HEK293T (cell line): ENCODE results near the gene METTL24.
"Not testable (repeated sequence)": the region's sequence is repeated elsewhere in the genome, so short reads cannot be mapped to it uniquely, and the experiment has no call there.

Source experiments
- CTCF ChIA-PET: fragments of 350-600 bp; formaldehyde crosslinking; extraction: SDS; loops from one replicate; lab custom pipeline; 2021; ENCODE audit warnings: antibody characterized with exemption, inconsistent platforms; lab: Yijun Ruan, JAX
- POLR2A ChIA-PET: fragments of 350-600 bp; formaldehyde crosslinking; extraction: SDS; loops from one replicate; lab custom pipeline; 2020; ENCODE audit warnings: antibody characterized with exemption, inconsistent platforms; lab: Yijun Ruan, JAX
- DNase-seq: peaks from one replicate; pipeline ENCODE4 v3.0.0; 2012; ENCODE audit warnings: mixed read lengths; ENCODE audit errors: extremely low spot score
- ARNT ChIP-seq: fragments of 450-650 bp; IDR thresholded peaks from 2 replicates; pipeline ENCODE4 v1.6.1; 2017; ENCODE audit warnings: mild to moderate bottlenecking
- BHLHE40 ChIP-seq: fragments of 450-650 bp; IDR thresholded peaks from 2 replicates; pipeline ENCODE4 v1.6.1; 2016; ENCODE audit warnings: mild to moderate bottlenecking, moderate library complexity, borderline replicate concordance
- CTBP1 ChIP-seq: fragments of 450-650 bp; IDR thresholded peaks from 2 replicates; pipeline ENCODE4 v1.6.1; 2016; ENCODE audit warnings: borderline replicate concordance
- ELF4 ChIP-seq: fragments of 450-650 bp; IDR thresholded peaks from 2 replicates; pipeline ENCODE4 v1.6.1; 2017; ENCODE audit warnings: antibody characterized with exemption
- FOXA1 ChIP-seq: fragments of 450-650 bp; IDR thresholded peaks from 2 replicates; pipeline ENCODE4 v1.6.1; 2016; ENCODE audit warnings: mild to moderate bottlenecking
- FOXK2 ChIP-seq: fragments of 450-650 bp; IDR thresholded peaks from 2 replicates; pipeline ENCODE4 v1.6.1; 2016; ENCODE audit warnings: mild to moderate bottlenecking
- FOXM1 ChIP-seq: fragments of 450-650 bp; IDR thresholded peaks from 2 replicates; pipeline ENCODE4 v1.6.1; 2017; ENCODE audit warnings: mild to moderate bottlenecking, borderline replicate concordance
- HDGF ChIP-seq: fragments of 450-650 bp; IDR thresholded peaks from 2 replicates; pipeline ENCODE4 v1.6.1; 2017; ENCODE audit warnings: antibody characterized with exemption, borderline replicate concordance
- L3MBTL2 ChIP-seq: fragments of 450-650 bp; conservative IDR thresholded peaks from 2 replicates; pipeline ENCODE4 v1.6.1; 2016; ENCODE audit warnings: mild to moderate bottlenecking
- LEF1 ChIP-seq: fragments of 450-650 bp; IDR thresholded peaks from 2 replicates; pipeline ENCODE4 v1.6.1; 2017; ENCODE audit warnings: mild to moderate bottlenecking, borderline replicate concordance
- NFRKB ChIP-seq: fragments of 450-650 bp; IDR thresholded peaks from 2 replicates; pipeline ENCODE4 v1.6.1; 2016; ENCODE audit warnings: mild to moderate bottlenecking, moderate library complexity
- PKNOX1 ChIP-seq: fragments of 450-650 bp; IDR thresholded peaks from 2 replicates; pipeline ENCODE4 v1.6.1; 2016
- SP1 ChIP-seq: fragments of 450-650 bp; IDR thresholded peaks from 2 replicates; pipeline ENCODE4 v1.6.1; 2017
- SUZ12 ChIP-seq: fragments of 450-650 bp; IDR thresholded peaks from 2 replicates; pipeline ENCODE4 v1.6.1; 2016; ENCODE audit warnings: mild to moderate bottlenecking
- TARDBP ChIP-seq: fragments of 450-650 bp; IDR thresholded peaks from 2 replicates; pipeline ENCODE4 v1.6.1; 2016
- ZNF384 ChIP-seq: fragments of 450-650 bp; IDR thresholded peaks from 2 replicates; pipeline ENCODE4 v1.6.1; 2016

Gene METTL24

GRCh38 chr6:110317189-110317588 is 41.0 kb downstream of the METTL24 start:
- TF ChIP-seq ARNT (no peak), L3MBTL2 (no peak), SP1 (no peak), SUZ12 (no peak), ELF4 (no peak), HDGF (no peak)
- no peak for DNase-seq
- POLR2A ChIA-PET = interaction anchor here (1.0 kb wide), 1 partner anchor 37 kb away, joined by 3 read pairs; no protein-coding TSS in a partner anchor
- CTCF ChIA-PET = no interaction called here

- no peak for TF ChIP-seq ARNT
- TF ChIP-seq ZNF384 = no peak
- TF ChIP-seq BHLHE40 = no peak
- no peak for TF ChIP-seq L3MBTL2
- TF ChIP-seq SUZ12 = no peak
- TF ChIP-seq FOXM1 = no peak
- no peak for TF ChIP-seq NFRKB
- no peak for TF ChIP-seq FOXK2
- TF ChIP-seq HDGF = no peak
- no peak for TF ChIP-seq TARDBP
- TF ChIP-seq ELF4 = no peak
- TF ChIP-seq LEF1 = no peak
- no peak for TF ChIP-seq CTBP1
- POLR2A ChIA-PET = interaction anchor here (1.0 kb wide), 1 partner anchor 38 kb away, joined by 3 read pairs; no protein-coding TSS in a partner anchor
- no peak for DNase-seq
- CTCF ChIA-PET = no interaction called here
Measured at GRCh38 chr6:110315869-110316398, 42.2 kb downstream of the METTL24 start.

- DNase-seq = no peak
- ChIA-PET CTCF (interaction anchor here (1.9 kb wide), 1 partner anchor 13 kb away, joined by 5 read pairs; no protein-coding TSS in a partner anchor), POLR2A (no interaction called here)
- no peak for TF ChIP-seq BHLHE40
- TF ChIP-seq FOXK2 = no peak
- no peak for TF ChIP-seq PKNOX1
- no peak for TF ChIP-seq TARDBP
- no peak for TF ChIP-seq HDGF
- no peak for TF ChIP-seq ARNT
- TF ChIP-seq SUZ12 = no peak
- no peak for TF ChIP-seq FOXM1
- no peak for TF ChIP-seq LEF1
- TF ChIP-seq CTBP1 = no peak
- no peak for TF ChIP-seq ZNF384
- TF ChIP-seq SP1 = no peak
- no peak for TF ChIP-seq L3MBTL2
- no peak for TF ChIP-seq NFRKB
- TF ChIP-seq FOXA1 = no peak
Measured at GRCh38 chr6:110315207-110315868, 42.8 kb downstream of the METTL24 start.

GRCh38 chr6:110310861-110311446 is 47.2 kb downstream of the METTL24 start:
- no peak for TF ChIP-seq FOXM1
- no peak for TF ChIP-seq CTBP1
- no peak for TF ChIP-seq ARNT
- TF ChIP-seq LEF1 = no peak
- TF ChIP-seq L3MBTL2 = no peak
- TF ChIP-seq HDGF = no peak
- no peak for TF ChIP-seq ZNF384
- no peak for TF ChIP-seq FOXK2
- no peak for TF ChIP-seq SP1
- no peak for TF ChIP-seq NFRKB
- no peak for DNase-seq
- POLR2A ChIA-PET = no interaction called here
- CTCF ChIA-PET = no interaction called here

- POLR2A ChIA-PET, CTCF ChIA-PET, DNase-seq: not testable (repeated sequence)
Measured at GRCh38 chr6:110309432-110309831, 48.7 kb downstream of the METTL24 start.

DNA sequence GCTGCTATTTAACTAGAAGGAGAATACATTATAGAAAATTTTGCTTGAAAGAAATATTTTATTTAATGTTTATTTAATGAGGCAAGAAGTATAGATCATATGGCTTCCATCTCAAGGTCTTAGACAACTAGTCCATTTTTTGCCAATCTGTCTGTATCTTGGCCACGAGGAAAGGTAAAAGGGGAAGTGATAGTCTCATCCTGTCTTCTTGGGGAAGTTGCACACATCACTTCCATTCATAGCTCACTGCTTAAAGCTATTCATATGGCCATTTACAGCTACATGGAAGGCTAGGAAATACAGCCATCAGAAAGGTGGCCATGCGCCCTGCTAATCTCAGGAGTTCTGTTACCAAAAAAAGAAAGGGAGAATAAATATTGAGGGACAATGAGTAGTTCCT is 50.8 kb downstream of the METTL24 start:
- TF ChIP-seq FOXA1 = no peak
- no peak for TF ChIP-seq FOXM1
- no peak for TF ChIP-seq CTBP1
- no peak for TF ChIP-seq LEF1
- no peak for TF ChIP-seq TARDBP
- TF ChIP-seq SUZ12 = no peak
- TF ChIP-seq BHLHE40 = no peak
- no peak for TF ChIP-seq NFRKB
- no peak for TF ChIP-seq ELF4
- no peak for TF ChIP-seq L3MBTL2
- no peak for TF ChIP-seq PKNOX1
- no peak for TF ChIP-seq SP1
- no peak for DNase-seq
- ChIA-PET CTCF (no interaction called here), POLR2A (no interaction called here)

GRCh38 chr6:110305832-110306231 is 52.3 kb downstream of the METTL24 start:
- DNase-seq, POLR2A ChIA-PET, CTCF ChIA-PET: not testable (repeated sequence)

DNA sequence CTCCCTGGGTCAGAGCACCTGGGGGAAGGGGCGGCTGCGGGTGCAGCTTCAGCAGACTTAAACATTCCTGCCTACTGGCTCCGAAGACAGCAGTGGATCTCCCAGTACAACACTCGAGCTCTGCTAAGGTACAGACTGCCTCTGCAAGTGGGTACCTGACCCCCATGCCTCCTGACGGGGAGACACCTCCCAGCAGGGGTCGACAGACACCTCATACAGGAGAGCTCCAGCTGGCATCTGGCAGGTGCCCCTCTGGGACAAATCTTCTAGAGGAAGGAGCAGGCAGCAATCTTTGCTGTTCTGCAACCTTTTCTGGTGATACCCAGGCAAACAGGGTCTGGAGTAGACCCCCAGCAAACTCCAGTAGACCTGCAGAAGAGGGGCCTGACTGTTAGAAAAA is 54.5 kb downstream of the METTL24 start:
- POLR2A ChIA-PET = not testable (repeated sequence)

More for the DNA sequence above, 54.5 kb downstream of the METTL24 start:
- CTCF ChIA-PET, DNase-seq: not testable (repeated sequence)
